ENCODE results near the gene NCF4. TPM values are rescaled to one million over a fixed set of nuclear protein-coding genes. Genes with fewer than 3 reads are reported as not detected.

The NCF4 gene
- total and polyA plus RNA-seq, 2 of the 4 experiments (the other 2 are of a cell fraction) = not detected

- WGBS, 2 experiments (ENCODE audit: extremely low coverage in 2 of 2, insufficient read length in 1 of 2) = 83% methylated on average over 1 of the region's 18 CpGs; no CpG with 5 or more reads in 1 of the 2 experiments
- Histone ChIP-seq H3K27me3 (ENCODE audit: control insufficient read depth, insufficient read depth, low read length) (peaks cover 13% of the 10 kb centered on the region), H2AK5ac (ENCODE audit: low read depth, low read length) (no peak within 1 kb of the TSS), H2BK20ac (ENCODE audit: low read depth, low read length) (no peak within 1 kb of the TSS), H2AK9ac (replicated peaks; ENCODE audit: low read depth, low read length, poor library complexity) (no peak within 1 kb of the TSS), H3K9ac (ENCODE audit: low read depth, low read length) (no peak within 1 kb of the TSS), H3K27ac (ENCODE audit: insufficient read depth, low read length) (no peak within 1 kb of the TSS), H3K23ac (ENCODE audit: low read depth, low read length) (no peak within 1 kb of the TSS), H3K4ac (ENCODE audit: low read depth, low read length) (no peak within 1 kb of the TSS), H4K20me1 (ENCODE audit: insufficient read depth, low read length) (no peaks in the 10 kb centered on the region), H3K9me3 (ENCODE audit: control insufficient read depth, insufficient read depth, low read length) (peaks cover 1% of the 10 kb centered on the region; the same call in 1 of the 2 replicates), H3K18ac (ENCODE audit: low read depth, low read length) (no peak within 1 kb of the TSS), H2BK5ac (ENCODE audit: low read depth, low read length, poor library complexity, severe bottlenecking) (no peak within 1 kb of the TSS), H3K56ac (ENCODE audit: extremely low read depth, insufficient read depth, low read length) (no peak within 1 kb of the TSS), H2BK120ac (ENCODE audit: low read depth, low read length) (no peak within 1 kb of the TSS), H4K5ac (ENCODE audit: low read depth, low read length) (no peak within 1 kb of the TSS), H4K91ac (ENCODE audit: insufficient read depth, low read depth, low read length) (no peak within 1 kb of the TSS), H2BK15ac (ENCODE audit: low read depth, low read length) (no peak within 1 kb of the TSS), H3K14ac (replicated peaks; ENCODE audit: low read depth, low read length) (no peak within 1 kb of the TSS), H3K9me1 (ENCODE audit: insufficient read depth, low read length) (no peaks in the 10 kb centered on the region), H3K4me2 (ENCODE audit: low read depth, low read length) (no peak within 1 kb of the TSS), H3K4me3 (ENCODE audit: insufficient read depth, low read depth, low read length) (no peak within 1 kb of the TSS), H2AFZ (replicated peaks; ENCODE audit: low read length, poor library complexity) (no peak within 1 kb of the TSS), H3K4me1 (ENCODE audit: control insufficient read depth, insufficient read depth, low read length) (no peaks in the 10 kb centered on the region), H3K79me1 (ENCODE audit: low read depth in 1 of 2, low read length in 2 of 2) (no peaks in the 10 kb centered on the region), H4K8ac (ENCODE audit: low read depth in 2 of 2, low read length in 2 of 2) (no peak within 1 kb of the TSS), H3K36me3 (ENCODE audit: control insufficient read depth, insufficient read depth, low read length) (no peaks in the 10 kb centered on the region)
- dilution Hi-C loops (cut with HindIII; ENCODE audit: low sequenced_read_pairs, unreplicated experiment) = no loop called here
- ATAC-seq (ENCODE audit: low read depth) (no peak), DNase-seq (no peak)
- in situ Hi-C loops (cut with MboI; ENCODE audit: low sequenced_read_pairs) = no loop called here
- TF ChIP-seq MAFK (IDR thresholded peaks at IDR 0.05; ENCODE audit: low read depth, low read length) = no peak
- no peak for TF ChIP-seq MXI1 (IDR thresholded peaks at IDR 0.05; ENCODE audit: borderline replicate concordance, low read depth, low read length)
- no peak for TF ChIP-seq RAD21 (IDR thresholded peaks at IDR 0.05; ENCODE audit: low read length)
- TF ChIP-seq RCOR1 (IDR thresholded peaks at IDR 0.05; ENCODE audit: insufficient replicate concordance, low read length) = no peak
- TF ChIP-seq MAZ (IDR thresholded peaks at IDR 0.05; ENCODE audit: borderline replicate concordance, low read depth, low read length) = no peak
- TF ChIP-seq CHD1 (IDR thresholded peaks at IDR 0.05; ENCODE audit: low read depth, low read length) = no peak
- no peak for TF ChIP-seq NFE2L2 (IDR thresholded peaks at IDR 0.05; ENCODE audit: low read depth, low read length)
- no peak for TF ChIP-seq CTCF (conservative IDR thresholded peaks at IDR 0.05; ENCODE audit: low read depth, low read length)
- TF ChIP-seq RFX5 (IDR thresholded peaks at IDR 0.05; ENCODE audit: low read depth, low read length) = no peak
- TF ChIP-seq ELK1 (IDR thresholded peaks at IDR 0.05; ENCODE audit: borderline replicate concordance, low read depth, low read length) = no peak
- no peak for TF ChIP-seq SMC3 (IDR thresholded peaks at IDR 0.05; ENCODE audit: low read depth, low read length)
- POLR2A ChIA-PET (ENCODE audit: unreplicated experiment) = interaction anchor here (0.5 kb wide), 1 partner anchor 13 kb away, joined by 3 read pairs; no protein-coding TSS in a partner anchor
- CTCF ChIA-PET = no interaction called here
- no TSS peak for BruUV-seq (replicated peaks)
- intact Hi-C loops (cut with micrococcal nuclease) = no loop called here
Measured at GRCh38 chr22:36913427-36914389, 52.9 kb downstream of the NCF4 start, which contains the start of gene CSF2RB. TSS of gene CSF2RB (plus strand) at chr22:36913628. CDS start at chr22:36922208, 8,580 bp downstream.

All from IMR-90 (cell line).